HPDE6-E6E7 (cell line): ENCODE data around the gene UBTFL1.
"Not testable (repeated sequence)": the region's sequence is repeated elsewhere in the genome, so short reads cannot be mapped to it uniquely, and the experiment has no call there.

Experiments used
- DNase-seq: peaks from one replicate; pipeline ENCODE4 v3.0.0; 2011; ENCODE audit warnings: missing footprints; ENCODE audit errors: extremely low spot score

The UBTFL1 gene

DNA sequence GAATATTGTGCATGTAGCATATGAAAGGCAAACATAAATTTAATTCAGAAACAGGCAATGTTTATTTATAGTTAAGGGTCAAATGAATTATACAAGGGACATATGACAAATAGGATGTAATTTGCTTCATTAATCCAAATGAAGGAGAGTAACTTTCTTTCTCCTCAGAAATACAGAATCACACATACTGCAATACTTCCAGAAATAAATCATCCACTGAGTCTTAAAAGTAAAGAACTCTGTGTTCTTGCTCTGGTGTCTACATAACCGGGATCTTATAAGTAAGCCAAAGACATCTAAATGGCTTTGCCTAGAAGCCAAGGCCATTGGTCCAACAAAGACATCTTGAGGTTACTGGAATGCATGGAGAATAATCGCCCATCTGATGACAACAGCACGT, at the start of gene UBTFL1:
Gene UBTFL1, plus strand, starts transcription at position 301 of the 400 bp plus-strand sequence. Its CDS starts 0 bp downstream, at position 301.
- not testable (repeated sequence) for DNase-seq

DNA sequence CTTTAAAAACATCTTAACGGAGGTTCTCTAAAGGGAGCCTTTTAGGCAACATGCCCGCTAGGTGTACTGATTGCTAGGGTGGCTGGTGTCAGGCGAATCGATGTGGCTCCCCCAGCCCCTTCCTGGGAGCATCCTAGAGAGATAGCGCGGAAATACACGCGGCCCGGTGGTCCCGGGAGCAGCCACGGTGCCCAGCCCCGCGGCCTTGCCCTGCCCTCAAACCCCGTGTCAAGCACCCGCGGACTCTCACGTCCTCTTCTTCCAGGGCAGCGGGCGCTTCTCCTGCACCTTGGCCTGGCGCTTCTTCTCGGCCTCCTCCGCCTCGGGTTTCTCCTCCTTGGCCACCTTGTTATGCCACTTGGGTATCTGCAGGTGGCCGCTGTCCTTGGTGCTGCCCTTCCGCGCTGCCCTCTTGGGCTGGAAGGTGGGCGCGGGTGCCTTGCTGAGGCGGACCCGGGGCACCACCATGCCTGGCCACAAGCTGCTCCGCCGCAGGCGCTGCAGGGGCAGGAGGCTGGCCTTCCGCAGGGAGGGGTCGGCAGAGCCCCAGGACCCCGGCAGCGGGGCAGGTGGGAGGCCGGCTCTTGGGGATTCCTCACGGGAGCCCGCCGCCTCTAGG, 34.0 kb upstream of the UBTFL1 start:
- DNase-seq, result not testable (repeated sequence)

GRCh38 chr11:90052311-90052710, 33.4 kb upstream of the UBTFL1 start:
- not testable (repeated sequence) for DNase-seq

GRCh38 chr11:90053545-90053944, 32.2 kb upstream of the UBTFL1 start:
- DNase-seq, result not testable (repeated sequence)

DNA sequence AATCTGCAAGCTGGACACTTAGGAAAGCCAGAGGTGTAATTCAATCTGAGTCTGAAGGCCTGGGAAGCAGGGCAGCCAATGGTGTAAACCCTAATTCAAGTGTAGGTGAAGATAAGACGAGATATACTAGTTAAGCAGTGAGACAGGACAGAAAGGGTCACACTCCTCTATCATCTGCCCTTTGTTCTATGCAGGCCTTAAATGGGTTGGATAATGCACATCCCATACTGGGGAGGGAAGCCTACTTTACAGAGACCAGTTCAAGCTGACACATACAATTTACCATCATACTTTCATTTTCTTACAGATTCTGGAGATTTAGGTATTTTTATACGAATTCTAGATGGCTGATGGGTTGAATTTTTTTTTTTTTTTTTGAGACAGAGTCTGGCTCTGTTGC, 3.0 kb downstream of the UBTFL1 start:
- not testable (repeated sequence) for DNase-seq

- not testable (repeated sequence) for DNase-seq
Measured at GRCh38 chr11:90095230-90095924, 9.6 kb downstream of the UBTFL1 start.

GRCh38 chr11:90098261-90098660, 12.5 kb downstream of the UBTFL1 start:
- not testable (repeated sequence) for DNase-seq

DNA sequence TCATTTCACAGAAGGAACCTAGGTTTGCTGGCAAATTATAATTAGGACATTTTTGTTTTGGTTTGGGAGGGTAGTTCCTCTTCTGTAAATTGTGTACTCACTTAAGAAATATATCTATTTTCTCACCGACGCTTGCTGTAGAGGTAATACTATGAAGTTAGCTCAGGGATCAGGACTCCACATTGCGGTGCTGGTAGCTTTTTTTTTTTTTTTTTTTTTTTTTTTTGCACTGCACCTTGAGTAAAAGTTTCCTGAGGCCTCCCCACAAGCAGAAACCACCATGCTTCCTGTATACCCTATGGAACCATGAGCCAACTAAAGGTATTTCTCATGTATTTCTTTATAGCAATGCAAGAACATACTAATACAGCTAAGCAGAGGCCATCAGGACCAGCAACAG, 14.7 kb downstream of the UBTFL1 start:
- DNase-seq, result no peak

GRCh38 chr11:90113541-90113940, 27.8 kb downstream of the UBTFL1 start:
- DNase-seq, result no peak

DNA sequence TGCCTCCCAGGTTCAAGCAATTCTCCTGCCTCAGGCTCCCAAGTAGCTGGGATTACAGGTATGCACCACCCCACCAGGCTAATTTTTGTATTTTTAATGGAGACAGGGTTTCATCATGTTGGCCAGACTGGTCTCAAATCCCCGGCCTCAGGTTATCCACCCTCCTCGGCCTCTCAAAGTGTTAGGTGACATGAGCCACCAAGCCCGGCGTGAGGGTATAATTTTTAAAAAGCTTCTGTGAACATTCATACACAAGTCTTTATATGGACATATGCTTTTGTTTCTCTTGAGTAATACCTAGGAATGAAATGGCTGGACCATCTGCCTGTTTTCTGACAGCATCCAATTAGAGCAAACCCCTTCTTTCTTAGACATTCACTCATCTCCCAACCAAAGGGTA, 34.4 kb downstream of the UBTFL1 start:
- DNase-seq, result no peak

DNA sequence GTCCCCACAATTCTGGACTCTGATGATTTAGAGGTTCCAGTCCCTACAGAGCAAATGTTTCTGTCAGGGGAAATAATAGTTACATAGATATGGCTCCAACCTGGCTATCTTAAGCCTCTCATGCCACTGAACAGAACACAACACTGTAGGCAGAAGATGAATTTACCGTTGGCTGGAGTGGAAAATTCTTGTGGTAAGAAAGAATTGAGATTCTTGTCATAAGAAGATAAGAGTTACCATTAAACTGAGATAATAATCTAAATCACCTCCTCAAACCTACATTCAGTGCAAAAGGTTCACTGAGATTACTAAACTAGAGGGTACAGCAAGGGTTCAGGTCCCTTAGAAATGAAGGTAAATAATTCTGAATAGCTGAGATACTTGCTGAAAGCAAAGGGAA, 38.6 kb downstream of the UBTFL1 start:
- no peak for DNase-seq

DNA sequence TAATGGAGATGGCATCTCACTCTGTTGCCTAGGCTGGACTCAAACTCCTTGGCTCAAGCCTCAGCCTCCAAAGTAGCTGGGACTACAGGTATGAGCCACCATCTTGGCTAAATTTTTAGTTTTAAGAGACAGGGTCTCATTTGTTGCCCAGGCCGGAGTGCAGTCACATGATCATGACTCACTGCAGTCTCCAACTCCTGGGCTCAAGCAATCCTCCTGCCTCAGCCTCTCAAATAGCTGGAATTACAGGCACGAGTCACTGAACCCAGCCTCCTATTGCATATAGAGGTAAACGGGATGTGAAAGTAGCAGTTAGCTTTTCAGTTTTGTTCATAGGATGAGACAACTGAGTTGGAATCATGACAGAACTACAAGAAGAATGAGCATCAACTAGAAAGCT, 39.2 kb downstream of the UBTFL1 start:
- DNase-seq, result no peak

DNA sequence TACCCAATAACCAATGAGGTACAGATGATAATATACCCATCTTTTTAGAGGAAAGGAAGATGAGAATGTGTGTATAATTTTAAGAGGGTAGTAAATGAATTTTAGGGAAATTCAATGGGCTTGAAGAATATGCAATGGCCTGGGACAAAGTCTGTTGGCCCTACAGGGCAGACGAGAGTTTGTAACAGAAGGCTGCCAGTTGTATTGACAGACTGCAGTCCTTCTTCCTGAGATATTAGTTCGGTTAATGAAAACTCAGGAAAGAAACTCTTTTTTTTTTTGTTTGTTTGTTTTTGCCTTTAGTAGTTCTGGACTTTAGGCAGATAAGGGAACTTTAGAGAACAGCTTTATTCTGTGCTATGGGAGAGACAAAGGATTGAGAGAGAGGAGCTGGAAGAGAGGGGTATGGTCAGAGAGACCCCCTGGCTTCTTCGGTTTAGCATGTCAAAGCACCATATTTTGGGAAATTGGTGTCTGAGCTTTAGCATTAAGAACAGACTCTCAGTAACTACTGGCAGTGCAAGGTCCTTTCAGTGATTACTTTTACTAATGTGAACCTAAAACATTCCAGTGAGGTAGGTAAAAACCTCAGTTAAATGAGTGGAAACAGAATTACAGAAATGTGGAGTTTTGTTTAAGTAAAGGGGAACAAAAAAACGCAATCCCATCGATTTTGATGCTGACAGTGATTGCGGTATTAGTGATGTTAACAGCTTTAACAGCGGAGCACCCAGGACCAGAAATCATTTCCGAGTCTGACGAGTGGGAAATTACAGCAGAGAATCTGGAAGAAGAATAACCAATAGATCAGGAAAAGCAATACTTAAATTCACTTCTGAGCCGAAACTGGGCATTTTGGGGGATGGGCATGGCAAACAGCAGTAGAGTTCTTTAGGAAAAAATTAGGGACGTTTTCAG, 48.1 kb downstream of the UBTFL1 start:
- no peak for DNase-seq

- peak; percentile 5 for DNase-seq
Measured at GRCh38 chr11:90134478-90135003, 48.8 kb downstream of the UBTFL1 start, which contains the start of gene NAALAD2. NAALAD2 (plus strand) TSS chr11:90134663; CDS start chr11:90134759, 96 bp downstream.

GRCh38 chr11:90135016-90135415, 49.3 kb downstream of the UBTFL1 start:
- DNase-seq, result no peak
